Measurements from ENCODE around the gene LRRTM4. TPM values are rescaled to one million over a fixed set of nuclear protein-coding genes. Genes with fewer than 3 reads are reported as not detected.
"Not testable (repeated sequence)": the region's sequence is repeated elsewhere in the genome, so short reads cannot be mapped to it uniquely, and the experiment has no call there.

LRRTM4 gene
- total RNA-seq, 4 donors from 2014 or later = 0.24 to 38.4 (median 1.0) TPM; not detected in 1

DNA sequence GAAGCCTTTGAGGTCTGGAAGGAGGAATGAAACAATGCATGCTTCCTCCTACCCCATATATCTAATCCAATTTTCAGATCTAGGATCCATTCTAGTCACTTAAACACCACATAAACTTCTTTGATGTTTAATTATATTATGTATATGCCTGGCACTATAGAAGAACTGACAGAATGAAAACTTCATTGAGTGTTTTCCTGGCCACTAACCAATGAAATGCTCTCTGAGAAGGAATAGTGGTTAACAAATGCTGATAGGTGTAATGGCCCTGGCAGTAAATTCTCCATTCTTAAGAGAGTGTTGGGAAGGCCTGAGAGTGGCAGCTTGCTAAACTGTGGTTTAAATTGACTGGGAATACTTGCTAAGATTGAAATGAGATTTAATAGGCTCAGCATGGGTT, 710.0 kb downstream of the LRRTM4 start:
- TF ChIP-seq POLR2A (IDR thresholded peaks at IDR 0.05) = no peak
- TF ChIP-seq, protein P1, sequence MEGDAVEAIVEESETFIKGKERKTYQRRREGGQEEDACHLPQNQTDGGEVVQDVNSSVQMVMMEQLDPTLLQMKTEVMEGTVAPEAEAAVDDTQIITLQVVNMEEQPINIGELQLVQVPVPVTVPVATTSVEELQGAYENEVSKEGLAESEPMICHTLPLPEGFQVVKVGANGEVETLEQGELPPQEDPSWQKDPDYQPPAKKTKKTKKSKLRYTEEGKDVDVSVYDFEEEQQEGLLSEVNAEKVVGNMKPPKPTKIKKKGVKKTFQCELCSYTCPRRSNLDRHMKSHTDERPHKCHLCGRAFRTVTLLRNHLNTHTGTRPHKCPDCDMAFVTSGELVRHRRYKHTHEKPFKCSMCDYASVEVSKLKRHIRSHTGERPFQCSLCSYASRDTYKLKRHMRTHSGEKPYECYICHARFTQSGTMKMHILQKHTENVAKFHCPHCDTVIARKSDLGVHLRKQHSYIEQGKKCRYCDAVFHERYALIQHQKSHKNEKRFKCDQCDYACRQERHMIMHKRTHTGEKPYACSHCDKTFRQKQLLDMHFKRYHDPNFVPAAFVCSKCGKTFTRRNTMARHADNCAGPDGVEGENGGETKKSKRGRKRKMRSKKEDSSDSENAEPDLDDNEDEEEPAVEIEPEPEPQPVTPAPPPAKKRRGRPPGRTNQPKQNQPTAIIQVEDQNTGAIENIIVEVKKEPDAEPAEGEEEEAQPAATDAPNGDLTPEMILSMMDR (IDR thresholded peaks at IDR 0.05) = no peak
- no peaks in the 10 kb centered on the region for H3K4me1 ChIP-seq
- H3K27me3 ChIP-seq = no peaks in the 10 kb centered on the region
- H3K27ac ChIP-seq = no peak overlapping the region
- intact Hi-C loops (cut with DNase I; ENCODE audit: low total_unique reads) = no loop called here
- DNase-seq = no peak
- no peaks in the 10 kb centered on the region for H3K9me3 ChIP-seq
- H3K36me3 ChIP-seq = no peaks in the 10 kb centered on the region
- H3K4me3 ChIP-seq = no peak overlapping the region

DNA sequence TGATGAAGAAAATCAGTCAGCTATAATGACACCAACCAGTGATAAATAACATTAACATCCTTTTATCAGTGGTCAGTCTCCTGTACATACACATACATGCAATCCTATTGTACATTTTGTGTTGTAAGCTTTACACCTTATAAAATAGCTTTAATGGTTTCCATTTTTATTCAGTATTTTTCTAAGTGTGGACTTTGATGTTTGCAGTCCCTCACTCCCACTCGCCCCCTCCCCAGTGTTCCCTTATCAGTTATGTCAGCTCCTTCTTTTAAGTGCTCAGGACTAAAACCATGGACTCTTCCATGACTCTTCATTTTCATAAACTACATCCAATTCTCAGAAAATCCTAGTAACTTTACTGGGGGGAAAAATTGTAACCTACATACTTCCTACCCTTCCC, 713.0 kb downstream of the LRRTM4 start:
- TF ChIP-seq, protein P1 (IDR thresholded peaks at IDR 0.05) = no peak
- no peak for TF ChIP-seq POLR2A (IDR thresholded peaks at IDR 0.05)
- Histone ChIP-seq H3K9me3 (no peaks in the 10 kb centered on the region), H3K27me3 (no peaks in the 10 kb centered on the region), H3K4me1 (no peaks in the 10 kb centered on the region), H3K27ac (no peak overlapping the region), H3K4me3 (no peak overlapping the region), H3K36me3 (no peaks in the 10 kb centered on the region)
- DNase-seq = no peak
- intact Hi-C loops (cut with DNase I; ENCODE audit: low total_unique reads) = no loop called here

DNA sequence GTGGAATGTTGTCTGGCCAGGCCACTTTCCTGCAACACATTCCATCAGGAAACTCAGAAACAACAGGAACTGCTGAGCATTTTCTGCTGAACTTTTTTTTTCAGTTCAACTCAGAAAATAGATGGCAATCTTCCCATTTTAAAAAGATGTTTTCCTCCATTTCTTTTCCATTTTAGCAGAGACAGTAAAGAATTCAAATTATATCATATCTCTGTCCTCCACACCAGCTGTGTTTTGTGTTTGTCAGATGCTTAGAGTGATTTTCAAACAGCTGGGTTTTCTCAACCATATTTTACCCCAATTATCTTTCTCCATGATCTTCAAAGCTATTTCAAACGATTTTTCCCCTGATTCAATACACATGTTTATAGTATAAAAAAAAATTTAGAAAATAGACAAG, 713.4 kb downstream of the LRRTM4 start:
- no peak for TF ChIP-seq POLR2A (IDR thresholded peaks at IDR 0.05)
- TF ChIP-seq, protein P1 (IDR thresholded peaks at IDR 0.05) = no peak
- intact Hi-C loops (cut with DNase I; ENCODE audit: low total_unique reads) = no loop called here
- Histone ChIP-seq H3K4me3 (no peak overlapping the region), H3K4me1 (no peaks in the 10 kb centered on the region), H3K9me3 (no peaks in the 10 kb centered on the region), H3K36me3 (no peaks in the 10 kb centered on the region), H3K27ac (no peak overlapping the region), H3K27me3 (no peaks in the 10 kb centered on the region)
- no peak for DNase-seq

DNA sequence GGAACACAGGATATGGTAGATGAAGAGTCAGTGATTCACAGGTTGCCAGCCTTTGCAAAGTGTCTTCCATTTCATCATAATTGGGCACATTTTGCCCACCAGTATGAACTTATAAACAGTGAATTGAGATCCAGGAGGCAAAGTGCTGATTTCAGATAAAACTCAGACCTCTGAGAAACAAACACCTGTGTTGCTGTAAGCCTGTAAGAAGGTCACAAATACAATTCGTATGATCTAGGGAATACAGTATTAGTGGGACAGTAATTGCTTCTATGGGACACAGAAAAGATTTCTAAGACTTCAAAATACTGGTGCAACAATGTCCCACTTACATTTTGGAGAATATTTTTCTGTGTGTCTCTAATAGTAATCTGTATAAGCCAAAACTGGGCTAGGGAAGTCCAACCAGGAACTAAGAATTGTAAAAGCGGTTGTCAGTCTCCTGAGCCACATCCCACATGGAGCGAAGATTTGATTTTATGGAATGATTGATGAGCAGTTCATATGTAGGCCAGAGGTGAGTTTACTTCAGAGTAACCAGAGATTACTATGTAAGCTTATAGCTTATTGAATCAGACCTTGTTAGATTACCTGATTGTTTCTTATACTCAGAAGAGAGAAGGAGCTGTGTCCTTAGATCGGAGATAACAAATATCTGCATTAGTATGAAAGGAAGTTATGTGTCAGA, 728.4 kb downstream of the LRRTM4 start:
- Histone ChIP-seq H3K4me1 (no peaks in the 10 kb centered on the region), H3K36me3 (no peaks in the 10 kb centered on the region), H3K4me3 (no peak overlapping the region), H3K27me3 (no peaks in the 10 kb centered on the region), H3K9me3 (no peaks in the 10 kb centered on the region), H3K27ac (no peak overlapping the region)
- intact Hi-C loops (cut with DNase I; ENCODE audit: low total_unique reads) = no loop called here
- TF ChIP-seq, protein P1 (IDR thresholded peaks at IDR 0.05) = no peak
- TF ChIP-seq POLR2A (IDR thresholded peaks at IDR 0.05) = no peak
- no peak for DNase-seq

DNA sequence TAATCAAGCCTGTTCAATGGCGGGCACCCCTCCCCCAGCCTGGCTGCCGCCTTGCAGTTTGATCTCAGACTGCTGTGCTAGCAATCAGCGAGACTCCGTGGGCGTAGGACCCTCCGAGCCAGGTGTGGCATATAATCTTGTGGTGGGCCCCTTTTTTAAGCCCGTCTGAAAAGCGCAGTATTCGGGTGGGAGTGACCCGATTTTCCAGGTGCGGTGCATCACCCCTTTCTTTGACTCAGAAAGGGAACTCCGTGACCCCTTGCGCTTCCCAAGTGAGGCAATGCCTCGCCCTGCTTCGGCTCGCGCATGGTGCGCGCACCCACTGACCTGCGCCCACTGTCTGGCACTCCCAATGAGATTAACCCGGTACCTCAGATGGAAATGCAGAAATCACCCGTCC, 740.9 kb downstream of the LRRTM4 start:
- H3K27ac ChIP-seq; H3K27me3 ChIP-seq; H3K36me3 ChIP-seq; H3K4me1 ChIP-seq; H3K9me3 ChIP-seq; intact Hi-C loops (cut with DNase I; ENCODE audit: low total_unique reads); DNase-seq; H3K4me3 ChIP-seq: not testable (repeated sequence)

DNA sequence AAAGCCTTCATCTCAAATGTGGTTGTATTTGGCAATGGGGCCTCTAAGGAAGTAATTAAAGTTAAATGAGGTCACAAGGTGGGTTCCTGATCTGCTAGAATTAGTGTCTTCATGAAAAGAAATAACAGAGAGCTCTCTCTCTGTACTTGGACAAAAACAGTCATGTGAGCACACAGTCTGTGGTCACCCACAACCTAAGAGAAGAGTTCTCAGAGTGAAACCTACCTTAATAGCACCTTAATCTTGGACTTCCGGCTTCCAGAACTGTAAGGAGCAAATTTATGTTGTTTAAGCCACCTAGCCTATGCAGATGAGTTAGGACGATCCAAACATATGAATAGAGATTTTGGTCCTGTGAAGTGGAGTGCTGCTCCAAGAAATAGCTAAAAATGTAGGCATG, 758.9 kb downstream of the LRRTM4 start:
- Histone ChIP-seq H3K27me3 (no peaks in the 10 kb centered on the region), H3K36me3 (no peaks in the 10 kb centered on the region), H3K4me1 (no peaks in the 10 kb centered on the region), H3K4me3 (no peak overlapping the region), H3K9me3 (no peaks in the 10 kb centered on the region), H3K27ac (no peak overlapping the region)
- intact Hi-C loops (cut with DNase I; ENCODE audit: low total_unique reads) = no loop called here
- DNase-seq = no peak
- TF ChIP-seq POLR2A (IDR thresholded peaks at IDR 0.05) = no peak
- TF ChIP-seq, protein P1 (IDR thresholded peaks at IDR 0.05) = no peak

All from uterus (tissue), 4 donors.